Mucosa of rectum (tissue), 2 donors: ENCODE measurements around the gene GRB7.
"Not testable (repeated sequence)": the region's sequence is repeated elsewhere in the genome, so short reads cannot be mapped to it uniquely, and the experiment has no call there.

Experiments
- H3K27ac ChIP-seq, 2 donors: one replicate each; pipeline ENCODE4 v1.7.0; 2013; ENCODE audit warnings: inconsistent platforms in 2 of 2, low read depth in 2 of 2, low read length in 2 of 2
- H3K27me3 ChIP-seq, 2 donors: one replicate each; pipeline ENCODE4 v1.7.0; 2013; ENCODE audit warnings: low read length in 2 of 2; ENCODE audit not compliant: control insufficient read depth in 2 of 2, insufficient read depth in 2 of 2
- H3K36me3 ChIP-seq, 2 donors: one replicate each; pipeline ENCODE4 v1.7.0; 2013; ENCODE audit warnings: low read length in 2 of 2; ENCODE audit not compliant: control insufficient read depth in 2 of 2, insufficient read depth in 2 of 2
- H3K4me1 ChIP-seq, 2 donors: one replicate each; pipeline ENCODE4 v1.7.0; 2013; ENCODE audit warnings: low read length in 2 of 2, mild to moderate bottlenecking in 1 of 2; ENCODE audit not compliant: control insufficient read depth in 2 of 2, insufficient read depth in 2 of 2
- H3K4me3 ChIP-seq, 2 donors: one replicate each; pipeline ENCODE4 v1.7.0; 2013; ENCODE audit warnings: low read length in 2 of 2
- H3K9ac ChIP-seq, 2 donors: one replicate each; pipeline ENCODE4 v1.7.0; 2013; ENCODE audit warnings: low read length in 2 of 2, low read depth in 1 of 2, mild to moderate bottlenecking in 1 of 2
- H3K9me3 ChIP-seq, 2 donors: one replicate each; pipeline ENCODE4 v1.7.0; 2013; ENCODE audit warnings: low read length in 2 of 2; ENCODE audit not compliant: control insufficient read depth in 2 of 2
- donor health status: healthy.
- donor health status: Normal muscosa, but diverticular disease.

Gene GRB7

GRCh38 chr17:39756380-39757079 is 18.8 kb downstream of the GRB7 start:
- no peaks in the 10 kb centered on the region for H3K9me3 ChIP-seq

GRCh38 chr17:39757176-39757662 is 19.5 kb downstream of the GRB7 start:
- H3K4me1 ChIP-seq = peaks cover 11 to 18% of the 10 kb centered on the region in 2 donors
- peaks cover 0 to 3% of the 10 kb centered on the region in 2 donors for H3K36me3 ChIP-seq
- no peak overlapping the region for H3K4me3 ChIP-seq
- no peaks in the 10 kb centered on the region for H3K27me3 ChIP-seq
- no peak overlapping the region for H3K9ac ChIP-seq
- H3K9me3 ChIP-seq = no peaks in the 10 kb centered on the region
- peak overlapping the region in 1 of 2 donors; percentile 96 for H3K27ac ChIP-seq

More at GRCh38 chr17:39756380-39757079, 18.8 kb downstream of the GRB7 start:
- Histone ChIP-seq H3K9ac (no peak overlapping the region), H3K36me3 (no peaks in the 10 kb centered on the region), H3K4me3 (no peak overlapping the region), H3K4me1 (peaks cover 11 to 18% of the 10 kb centered on the region in 2 donors), H3K27me3 (no peaks in the 10 kb centered on the region), H3K27ac (peak overlapping the region in 1 of 2 donors; percentile 96)

- Histone ChIP-seq H3K9ac (no peak overlapping the region), H3K36me3 (peaks cover 0 to 3% of the 10 kb centered on the region in 2 donors), H3K4me1 (peaks cover 7 to 16% of the 10 kb centered on the region in 2 donors), H3K27me3 (no peaks in the 10 kb centered on the region), H3K27ac (peak overlapping the region in 1 of 2 donors; percentile 56), H3K4me3 (no peak overlapping the region), H3K9me3 (no peaks in the 10 kb centered on the region)
These were observed 20.5 kb downstream of the GRB7 start for GRCh38 chr17:39757931-39758873.

GRCh38 chr17:39759204-39759603 is 21.5 kb downstream of the GRB7 start:
- no peak overlapping the region for H3K9ac ChIP-seq
- H3K27ac ChIP-seq = no peak overlapping the region
- H3K36me3 ChIP-seq = peaks cover 0 to 3% of the 10 kb centered on the region in 2 donors
- no peaks in the 10 kb centered on the region for H3K27me3 ChIP-seq
- H3K9me3 ChIP-seq = no peaks in the 10 kb centered on the region
- H3K4me1 ChIP-seq = peaks cover 3 to 11% of the 10 kb centered on the region in 2 donors
- H3K4me3 ChIP-seq = no peak overlapping the region

- no peaks in the 10 kb centered on the region for H3K9me3 ChIP-seq
- no peak overlapping the region for H3K9ac ChIP-seq
- no peak overlapping the region for H3K27ac ChIP-seq
- peaks cover 4% of the 10 kb centered on the region in 2 donors for H3K4me1 ChIP-seq
- no peak overlapping the region for H3K4me3 ChIP-seq
- H3K27me3 ChIP-seq = no peaks in the 10 kb centered on the region
- peaks cover 0 to 10% of the 10 kb centered on the region in 2 donors for H3K36me3 ChIP-seq
These were observed 24.2 kb downstream of the GRB7 start for GRCh38 chr17:39761861-39762496.

- Histone ChIP-seq H3K9me3 (no peaks in the 10 kb centered on the region), H3K36me3 (peaks cover 0 to 10% of the 10 kb centered on the region in 2 donors), H3K27me3 (no peaks in the 10 kb centered on the region), H3K9ac (no peak overlapping the region), H3K27ac (no peak overlapping the region), H3K4me1 (peaks cover 0 to 4% of the 10 kb centered on the region in 2 donors), H3K4me3 (no peak overlapping the region)
These were observed 25.5 kb downstream of the GRB7 start for GRCh38 chr17:39763051-39763820.

- not testable (repeated sequence) for H3K4me3 ChIP-seq, H3K9me3 ChIP-seq, H3K27ac ChIP-seq, H3K27me3 ChIP-seq, H3K4me1 ChIP-seq, H3K9ac ChIP-seq
- H3K36me3 ChIP-seq = peaks cover 0 to 10% of the 10 kb centered on the region in 2 donors
These were observed 26.4 kb downstream of the GRB7 start for GRCh38 chr17:39764171-39764570.

- no peaks in the 10 kb centered on the region for H3K9me3 ChIP-seq
- peaks cover 0 to 10% of the 10 kb centered on the region in 2 donors for H3K36me3 ChIP-seq
- H3K27me3 ChIP-seq = no peaks in the 10 kb centered on the region
- H3K4me1 ChIP-seq = peaks cover 0 to 7% of the 10 kb centered on the region in 2 donors
- H3K4me3 ChIP-seq = no peak overlapping the region
- no peak overlapping the region for H3K9ac ChIP-seq
- H3K27ac ChIP-seq = no peak overlapping the region
These were observed 27.4 kb downstream of the GRB7 start for GRCh38 chr17:39765175-39765574.

- H3K27me3 ChIP-seq = no peaks in the 10 kb centered on the region
These were observed 28.0 kb downstream of the GRB7 start for GRCh38 chr17:39765766-39766165.

More at GRCh38 chr17:39765766-39766165, 28.0 kb downstream of the GRB7 start:
- no peak overlapping the region for H3K4me3 ChIP-seq
- no peak overlapping the region for H3K27ac ChIP-seq
- peaks cover 0 to 10% of the 10 kb centered on the region in 2 donors for H3K36me3 ChIP-seq
- H3K4me1 ChIP-seq = peaks cover 0 to 7% of the 10 kb centered on the region in 2 donors
- H3K9me3 ChIP-seq = no peaks in the 10 kb centered on the region
- no peak overlapping the region for H3K9ac ChIP-seq
